Spinal cord (tissue), 10 donors: Measurements from ENCODE around the gene WWC2. TPM values are rescaled to one million over a fixed set of nuclear protein-coding genes. Genes with fewer than 3 reads are reported as not detected.
A peak's percentile ranks its signal among the peaks of the same experiment; 100 is the strongest.

ENCODE experiments used
- DNase-seq, 6 donors: peaks; one replicate each; pipeline versions ENCODE4 v3.0.0 to v3.0.0-alpha.2; 2013 to 2015; ENCODE audit warnings: low spot score in 6 of 6, low read depth in 4 of 6
- H3K27ac ChIP-seq: one replicate; pipeline ENCODE4 v1.5.1; 2013; ENCODE audit warnings: low read depth, low read length, control low read depth
- H3K27me3 ChIP-seq: one replicate; pipeline ENCODE4 v1.6.1; 2013; ENCODE audit warnings: low read length; ENCODE audit not compliant: control insufficient read depth, insufficient read depth
- H3K36me3 ChIP-seq: one replicate; pipeline ENCODE4 v1.6.1; 2013; ENCODE audit warnings: low read length; ENCODE audit not compliant: control insufficient read depth, insufficient read depth
- H3K4me1 ChIP-seq: one replicate; pipeline ENCODE4 v1.6.1; 2013; ENCODE audit warnings: low read length; ENCODE audit not compliant: control insufficient read depth, insufficient read depth
- H3K4me3 ChIP-seq: one replicate; pipeline ENCODE4 v1.5.1; 2013; ENCODE audit warnings: low read depth, low read length, control low read depth
- H3K9me3 ChIP-seq: one replicate; pipeline ENCODE4 v1.6.1; 2013; ENCODE audit warnings: low read length; ENCODE audit not compliant: control insufficient read depth, insufficient read depth
- WGBS: methylation state at CpG from one replicate; pipeline ENCODE4 v1.1.5; 2013; ENCODE audit warnings: missing lambda C conversion rate; ENCODE audit not compliant: insufficient coverage; 5-methylcytosine and 5-hydroxymethylcytosine counted together
- polyA plus RNA-seq, 2 donors: library from polyadenylated mRNA; unstranded; fragments of 120-200 nt; gene quantifications; one replicate each; pipeline ENCODE4 v1.2.1, GENCODE V29; 2013; ENCODE audit not compliant: insufficient read length in 2 of 2
- total RNA-seq, 2 donors: library from RNA; depleted of rRNA in 1 of 2; stranded (reverse); fragments of 120-200 nt in 1 of 2; fragments of >200 nt in 1 of 2; gene quantifications; one replicate each; pipeline versions ENCODE4 v1.2.3 to v1.2.4, GENCODE V29; 2013 to 2014
- donor health status: healthy.

The WWC2 gene
- total and polyA plus RNA-seq, 4 donors = 19.0 to 33.4 (median 25.9) TPM

GRCh38 chr4:183078634-183079033 is 20.4 kb upstream of the WWC2 start:
- no peaks in the 10 kb centered on the region for H3K36me3 ChIP-seq
- H3K4me3 ChIP-seq = no peak overlapping the region
- WGBS = 92% methylated on average over 9 of the region's 13 CpGs
- DNase-seq = no peak
- no peaks in the 10 kb centered on the region for H3K4me1 ChIP-seq
- H3K27me3 ChIP-seq = no peaks in the 10 kb centered on the region
- no peak overlapping the region for H3K27ac ChIP-seq
- H3K9me3 ChIP-seq = no peaks in the 10 kb centered on the region

- WGBS = 50% methylated on average over 1 of the region's 4 CpGs
- Histone ChIP-seq H3K27me3 (no peaks in the 10 kb centered on the region), H3K4me3 (no peak overlapping the region), H3K27ac (no peak overlapping the region), H3K4me1 (no peaks in the 10 kb centered on the region), H3K36me3 (no peaks in the 10 kb centered on the region), H3K9me3 (no peaks in the 10 kb centered on the region)
- no peak for DNase-seq
Measured at GRCh38 chr4:183080372-183081115, 18.5 kb upstream of the WWC2 start.

- Histone ChIP-seq H3K36me3 (no peaks in the 10 kb centered on the region), H3K4me3 (no peak overlapping the region), H3K4me1 (no peaks in the 10 kb centered on the region), H3K27me3 (no peaks in the 10 kb centered on the region), H3K9me3 (no peaks in the 10 kb centered on the region), H3K27ac (no peak overlapping the region)
- no peak for DNase-seq
- no CpG with 5 or more reads among the region's 3 CpGs for WGBS
Measured at GRCh38 chr4:183081116-183081469, 18.0 kb upstream of the WWC2 start.

- Histone ChIP-seq H3K36me3 (no peaks in the 10 kb centered on the region), H3K4me1 (no peaks in the 10 kb centered on the region), H3K27ac (no peak overlapping the region), H3K9me3 (no peaks in the 10 kb centered on the region), H3K4me3 (no peak overlapping the region), H3K27me3 (no peaks in the 10 kb centered on the region)
- DNase-seq = no peak
- 60% methylated on average over 1 of the region's 3 CpGs for WGBS
Measured at GRCh38 chr4:183082053-183082452, 17.0 kb upstream of the WWC2 start.

GRCh38 chr4:183094393-183095198 is 4.5 kb upstream of the WWC2 start:
- Histone ChIP-seq H3K27me3 (peaks cover 21% of the 10 kb centered on the region), H3K4me1 (peaks cover 14% of the 10 kb centered on the region), H3K36me3 (peaks cover 3% of the 10 kb centered on the region), H3K4me3 (no peak overlapping the region), H3K9me3 (no peaks in the 10 kb centered on the region), H3K27ac (no peak overlapping the region)
- DNase-seq = no peak
- 81% methylated on average over 5 of the region's 6 CpGs for WGBS

GRCh38 chr4:183095199-183095512 is 3.9 kb upstream of the WWC2 start:
- no peak overlapping the region for H3K27ac ChIP-seq
- no peak overlapping the region for H3K4me3 ChIP-seq
- no peak for DNase-seq
- peaks cover 19% of the 10 kb centered on the region for H3K4me1 ChIP-seq
- H3K27me3 ChIP-seq = peaks cover 21% of the 10 kb centered on the region
- no peaks in the 10 kb centered on the region for H3K9me3 ChIP-seq
- no CpG with 5 or more reads among the region's 1 CpG for WGBS
- H3K36me3 ChIP-seq = peaks cover 3% of the 10 kb centered on the region

GRCh38 chr4:183096276-183096965 is 2.6 kb upstream of the WWC2 start:
- no peak for DNase-seq
- no peak overlapping the region for H3K4me3 ChIP-seq
- peaks cover 21% of the 10 kb centered on the region for H3K27me3 ChIP-seq
- 55% methylated on average over 7 of the region's 15 CpGs for WGBS
- no peak overlapping the region for H3K27ac ChIP-seq
- peaks cover 23% of the 10 kb centered on the region for H3K4me1 ChIP-seq
- H3K9me3 ChIP-seq = no peaks in the 10 kb centered on the region
- peaks cover 3% of the 10 kb centered on the region for H3K36me3 ChIP-seq

- Histone ChIP-seq H3K4me3 (peak overlapping the region; percentile 81), H3K36me3 (peaks cover 3% of the 10 kb centered on the region), H3K9me3 (no peaks in the 10 kb centered on the region), H3K27ac (peak overlapping the region; percentile 75), H3K27me3 (peaks cover 21% of the 10 kb centered on the region), H3K4me1 (peaks cover 23% of the 10 kb centered on the region)
- whole genome bisulfite sequencing = 20% methylated on average over 40 of the region's 43 CpGs
- DNase-seq = peak in 1 of 6 donors; percentile 38
Measured at GRCh38 chr4:183097231-183098018, 1.6 kb upstream of the WWC2 start.

GRCh38 chr4:183098019-183098722 is 886 bp upstream of the WWC2 start:
- Histone ChIP-seq H3K36me3 (peaks cover 3% of the 10 kb centered on the region), H3K9me3 (no peaks in the 10 kb centered on the region), H3K4me1 (peaks cover 23% of the 10 kb centered on the region), H3K4me3 (peak overlapping the region; percentile 81), H3K27ac (peak overlapping the region; percentile 92), H3K27me3 (peaks cover 21% of the 10 kb centered on the region)
- WGBS = 1% methylated on average over 79 of the region's 79 CpGs
- DNase-seq = peak in 1 of 6 donors; percentile 49
